NOMO-1 (cell line): ENCODE results near the gene SEMA4D.

ENCODE experiments used
- DNase-seq, 2 experiments: peaks; one replicate each; lab custom pipeline; 2025; ENCODE audit not compliant: unreplicated experiment in 2 of 2; lab: John Stamatoyannopoulos, UW

The SEMA4D gene

DNA sequence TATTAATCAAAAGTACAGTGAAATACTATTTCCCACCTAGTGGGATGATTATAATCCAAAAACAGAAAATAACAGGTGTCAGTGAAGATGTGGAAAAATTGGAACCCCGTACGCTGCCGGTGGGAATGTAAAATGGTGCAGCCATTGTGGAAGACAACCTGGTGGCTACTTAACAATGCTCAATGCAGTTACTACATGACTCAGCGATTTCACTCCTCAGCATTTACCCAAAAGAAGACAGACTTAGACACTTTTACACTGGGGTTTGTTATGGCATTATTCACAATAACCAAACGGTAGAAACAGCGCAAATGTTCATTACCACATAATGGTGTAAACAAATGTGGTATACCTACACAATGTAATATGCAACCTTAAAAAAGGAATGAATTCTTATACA lies 155.7 kb downstream of the SEMA4D start:
- DNase-seq: no peak

- no peak for DNase-seq
Observed at GRCh38 chr9:89340332-89340731, 157.6 kb downstream of the SEMA4D start.

GRCh38 chr9:89339807-89340206 lies 158.1 kb downstream of the SEMA4D start:
- no peak for DNase-seq

DNA sequence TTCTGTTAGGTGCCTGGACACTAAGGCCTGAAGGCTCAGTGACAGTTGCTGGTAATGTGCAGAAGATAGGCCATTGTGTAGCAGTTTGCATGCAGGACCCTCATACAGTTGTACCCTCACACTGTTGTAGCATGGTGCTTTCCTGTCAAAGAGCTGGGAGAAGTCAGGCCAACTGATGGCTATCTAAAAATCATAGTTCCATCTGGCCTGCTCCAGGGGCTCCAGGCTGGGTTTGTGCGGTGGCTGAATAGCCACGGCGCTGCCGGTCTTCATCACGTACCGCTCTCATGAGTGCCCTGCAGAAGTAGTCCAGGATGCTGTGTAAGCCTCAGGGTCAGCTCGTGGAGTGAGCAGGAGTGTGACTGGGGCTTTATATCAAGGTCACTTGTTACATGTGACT lies 167.4 kb downstream of the SEMA4D start:
- no peak for DNase-seq

DNA sequence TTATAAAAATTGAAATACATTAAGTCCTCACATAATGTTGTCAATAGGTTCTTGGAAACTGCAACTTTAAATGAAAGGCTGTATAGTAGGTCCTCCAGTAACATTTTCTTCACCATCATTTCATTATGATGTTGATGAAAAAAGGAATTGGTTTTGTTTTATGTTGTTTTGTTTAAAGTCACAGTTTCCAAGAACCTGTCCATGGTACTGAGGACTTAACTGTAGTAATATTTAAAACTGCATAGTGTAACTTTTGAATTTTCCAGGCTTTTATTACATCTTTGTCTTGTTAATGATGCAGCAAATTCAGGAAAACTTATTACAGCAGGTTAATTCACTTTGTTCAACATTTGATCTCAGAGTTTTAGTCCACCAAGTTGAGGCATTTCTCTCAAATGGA lies 168.0 kb downstream of the SEMA4D start:
- no peak for DNase-seq

- DNase-seq: no peak
Observed at GRCh38 chr9:89328064-89328463, 169.8 kb downstream of the SEMA4D start.

GRCh38 chr9:89325733-89326132 lies 172.2 kb downstream of the SEMA4D start:
- no peak for DNase-seq

DNA sequence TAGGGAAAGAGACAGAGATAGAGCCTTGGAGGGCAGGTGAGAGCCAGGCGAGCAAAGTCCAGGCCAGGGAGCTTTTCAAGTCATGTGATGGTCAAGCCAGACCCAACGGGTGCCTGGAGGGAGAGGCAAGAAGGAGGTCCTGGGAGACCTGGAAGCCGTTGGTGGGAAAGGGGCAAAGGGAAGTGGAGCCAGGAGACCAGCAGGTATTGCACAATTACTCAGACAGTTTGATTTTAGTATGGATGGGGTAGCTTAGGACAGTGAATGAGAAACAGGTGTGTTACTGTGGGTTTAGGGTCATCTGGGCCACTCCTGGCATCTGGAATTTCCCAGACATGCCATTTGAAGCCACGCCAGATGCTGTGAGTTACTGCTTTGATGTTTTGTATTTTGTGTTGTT lies 174.5 kb downstream of the SEMA4D start:
- no peak for DNase-seq

DNA sequence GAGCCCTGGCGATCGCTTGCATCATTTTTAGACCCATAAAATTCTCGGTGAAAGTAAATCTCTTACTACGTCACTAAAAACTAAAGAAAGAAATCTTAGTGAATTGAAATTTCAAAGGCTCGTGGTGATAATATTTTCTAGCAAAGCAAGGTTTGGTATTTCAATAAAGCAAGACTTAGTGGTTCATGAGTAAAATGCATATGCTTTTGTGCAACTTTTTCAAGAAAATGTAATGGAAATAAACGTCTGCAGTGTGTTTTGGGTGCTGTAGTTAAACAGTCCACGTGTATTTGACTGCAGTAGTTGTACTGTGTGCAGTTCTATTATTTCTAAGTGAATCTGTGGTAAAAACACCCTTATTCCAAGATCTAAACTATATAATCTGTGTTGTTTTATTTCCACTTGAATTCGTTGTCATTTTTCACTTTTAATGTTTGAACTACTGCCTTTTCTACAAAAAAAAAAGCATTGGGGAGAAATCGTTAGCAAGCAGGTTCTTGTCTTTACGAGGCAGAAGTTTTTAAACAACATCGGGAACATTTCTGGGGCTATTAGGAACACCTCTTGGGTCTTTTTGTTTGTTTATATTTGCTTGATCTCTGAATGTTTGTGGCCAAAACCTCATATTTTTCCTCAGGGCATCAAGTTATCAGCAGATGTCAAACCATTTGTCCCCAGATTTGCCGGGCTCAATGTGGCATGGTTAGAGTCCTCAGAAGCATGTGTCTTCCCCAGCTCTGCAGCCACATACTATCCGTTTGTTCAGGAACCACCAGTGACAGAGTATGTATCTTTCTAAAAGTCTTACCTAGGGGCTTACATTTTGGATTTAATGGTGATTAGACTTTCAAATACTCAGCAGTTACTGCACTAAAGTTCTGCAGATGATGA lies 178.7 kb downstream of the SEMA4D start:
- no peak for DNase-seq

DNA sequence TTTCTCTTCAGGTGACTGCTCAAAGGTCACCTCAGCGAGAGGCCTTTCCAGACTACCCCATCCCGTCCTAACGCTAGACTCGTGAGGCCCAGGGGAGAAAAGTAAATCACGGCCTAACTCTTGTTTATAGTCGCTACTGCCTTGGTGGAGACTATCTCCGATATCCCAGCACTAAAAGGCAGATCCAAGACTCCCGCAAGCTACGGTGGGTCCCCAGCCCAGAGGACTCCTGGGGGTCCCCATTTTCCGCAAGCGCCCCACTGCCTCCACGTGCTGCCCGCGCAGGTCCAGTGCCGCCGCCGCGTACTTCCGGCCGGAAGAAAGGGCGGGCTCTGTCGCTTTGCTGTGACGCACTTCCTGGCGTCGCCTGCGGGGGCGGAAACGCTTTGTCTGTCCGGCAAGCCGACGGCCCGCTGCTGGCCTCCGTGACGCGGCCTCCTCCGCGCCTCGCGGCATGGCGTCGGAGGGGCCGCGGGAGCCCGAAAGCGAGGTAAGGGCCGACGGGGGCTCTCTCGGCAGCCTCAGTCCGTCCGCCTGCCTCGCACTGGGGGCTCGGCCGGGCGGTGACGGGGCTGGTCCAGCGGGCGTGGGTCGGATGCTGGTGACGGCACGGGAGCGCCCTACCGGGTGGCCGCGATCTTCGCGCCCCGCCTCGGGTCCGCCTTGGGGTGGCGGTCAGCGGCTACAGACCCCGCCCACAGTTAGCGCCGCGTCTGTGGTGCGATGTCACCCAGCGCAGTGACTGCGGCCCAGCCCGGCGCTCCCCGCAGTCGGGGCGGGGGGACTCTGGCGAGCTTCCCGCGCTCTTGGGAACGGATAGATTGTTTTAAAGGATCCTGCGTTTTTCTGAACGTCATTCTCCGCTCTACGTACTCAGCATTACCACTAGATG lies 179.5 kb downstream of the SEMA4D start, which contains the start of gene SECISBP2:
Gene SECISBP2, plus strand, starts transcription at position 378 of the 892 bp plus-strand sequence. Its CDS starts 77 bp downstream, at position 455.
- DNase-seq: peak; percentile 79

GRCh38 chr9:89317282-89317681 lies 180.6 kb downstream of the SEMA4D start:
- DNase-seq: no peak

DNA sequence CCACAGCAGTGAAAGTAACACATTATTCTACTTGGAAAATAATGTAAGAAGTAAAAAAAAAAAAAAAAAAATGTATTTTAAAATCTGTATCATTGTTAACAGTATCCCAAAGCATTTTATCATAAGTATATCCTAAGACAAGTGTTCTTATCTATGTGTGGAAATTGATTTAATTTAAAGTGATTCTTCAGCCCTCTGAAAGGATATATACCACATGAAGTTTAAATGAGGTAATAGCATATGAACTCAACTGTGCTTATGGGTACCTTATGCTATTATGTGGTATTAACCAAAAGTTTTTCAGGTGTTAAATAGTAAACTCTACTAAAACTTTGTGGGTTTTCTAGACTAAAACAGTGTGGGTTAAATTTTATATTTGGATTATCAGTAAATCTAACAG lies 182.4 kb downstream of the SEMA4D start:
- DNase-seq: no peak

DNA sequence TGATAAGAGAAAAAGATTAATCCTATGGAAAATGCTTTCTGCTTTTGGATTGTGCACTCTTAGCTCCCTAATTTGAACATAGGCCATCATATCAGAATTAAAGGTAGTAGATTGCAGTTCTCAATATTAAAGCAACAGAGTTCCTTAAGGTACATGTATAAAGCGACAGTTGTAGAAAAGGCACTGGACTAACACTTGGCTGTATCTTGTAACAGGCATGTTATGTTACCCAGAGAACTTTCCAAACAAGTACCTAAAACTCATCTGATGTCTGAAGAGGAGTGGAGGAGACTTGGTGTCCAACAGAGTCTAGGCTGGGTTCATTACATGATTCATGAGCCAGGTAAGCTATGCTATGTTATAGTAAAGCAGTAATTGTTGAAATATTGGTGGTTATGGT lies 183.0 kb downstream of the SEMA4D start:
- no peak for DNase-seq

DNA sequence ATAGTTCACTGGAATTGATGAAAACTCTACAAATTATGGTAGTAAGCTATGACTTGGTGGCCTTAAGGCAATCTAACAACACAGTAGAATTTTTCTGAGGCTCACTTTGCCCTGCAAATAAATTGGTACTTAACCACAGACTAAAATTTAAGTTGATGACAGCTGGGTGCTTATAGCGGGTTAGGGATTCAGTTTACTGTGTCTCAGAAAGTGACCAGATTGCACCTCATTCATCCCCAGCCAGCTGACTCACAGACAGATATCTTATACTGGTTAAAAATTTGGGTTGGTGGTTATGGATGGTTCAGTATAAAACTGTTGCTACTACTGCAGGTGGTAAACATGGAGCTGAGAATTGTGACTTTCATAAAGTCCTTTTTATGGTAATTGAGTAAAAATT lies 184.1 kb downstream of the SEMA4D start:
- DNase-seq: no peak

DNA sequence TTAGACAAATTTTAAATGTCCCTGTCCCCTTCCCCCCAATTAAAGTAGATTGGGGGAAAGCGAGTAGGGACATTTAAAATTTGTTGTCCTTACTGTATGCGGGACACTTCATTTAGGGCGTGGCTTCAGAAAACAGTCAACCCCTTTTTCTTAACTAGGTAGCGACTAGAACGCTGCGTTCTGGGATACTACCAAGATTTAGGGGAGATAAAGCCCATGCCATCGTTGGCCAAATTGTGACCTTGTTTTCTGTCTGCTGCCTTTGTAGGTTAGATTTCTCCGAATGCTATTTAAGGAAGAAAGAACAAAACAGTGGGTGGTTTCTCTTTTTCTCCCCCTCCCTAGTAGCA lies 185.7 kb downstream of the SEMA4D start:
- no peak for DNase-seq

GRCh38 chr9:89311346-89312221 lies 186.3 kb downstream of the SEMA4D start:
- no peak for DNase-seq
